OCI-LY3 (cell line): Measurements from ENCODE around the gene BTG2.

Experiments
- EZH2phosphoT487 ChIP-seq: fragments of 200-600 bp; shearing (Covaris generic); IDR thresholded peaks from 2 replicates; pipeline ENCODE4 v1.6.1; 2018; ENCODE audit warnings: antibody characterized with exemption, mixed run types, low read depth
- TF ChIP-seq, protein P1 (sequence below): fragments of 200-600, 300-600 bp; sonication (generic); IDR thresholded peaks from 2 replicates; pipeline ENCODE4 v1.5.1; 2014; ENCODE audit warnings: antibody characterized with exemption, low read length, low read depth

DNA sequence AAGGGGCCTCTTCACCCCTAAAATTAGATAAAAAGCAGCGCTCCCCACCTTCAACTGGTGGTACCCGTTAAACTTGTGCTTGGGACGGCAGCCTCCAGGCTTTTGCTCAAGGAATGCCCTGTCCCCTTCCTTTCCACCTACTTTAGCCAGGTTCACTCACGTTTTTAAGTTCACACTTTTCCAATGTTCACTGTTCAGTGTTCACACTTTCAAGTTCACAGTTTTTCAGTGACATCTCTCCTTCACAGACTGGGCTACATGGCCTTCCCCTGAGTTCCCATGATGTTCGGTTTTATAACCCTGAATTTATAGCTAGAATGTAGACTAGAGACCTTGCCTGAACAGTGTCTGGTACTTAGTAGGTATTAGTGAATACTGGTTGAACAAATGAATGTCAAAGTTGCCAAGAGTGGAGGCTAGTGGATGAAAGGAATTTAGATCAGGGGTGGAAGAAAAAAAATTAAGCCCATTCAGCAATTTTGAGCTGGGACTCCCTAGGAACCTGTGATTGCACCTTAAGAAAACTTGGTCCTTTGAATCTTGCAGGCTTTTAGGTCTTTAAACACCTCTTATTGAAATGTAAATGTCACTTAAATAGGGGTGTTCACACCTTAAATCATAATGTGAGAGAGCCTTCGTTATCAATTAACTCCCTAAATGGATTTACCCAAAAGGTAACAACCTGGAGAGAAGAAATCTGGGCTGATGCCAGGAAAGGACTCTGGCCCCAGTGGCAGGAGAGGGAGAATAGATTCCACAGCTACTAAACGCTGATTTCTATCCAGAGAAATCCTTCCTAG lies 12.3 kb downstream of the BTG2 start:
- TF ChIP-seq, protein P1, sequence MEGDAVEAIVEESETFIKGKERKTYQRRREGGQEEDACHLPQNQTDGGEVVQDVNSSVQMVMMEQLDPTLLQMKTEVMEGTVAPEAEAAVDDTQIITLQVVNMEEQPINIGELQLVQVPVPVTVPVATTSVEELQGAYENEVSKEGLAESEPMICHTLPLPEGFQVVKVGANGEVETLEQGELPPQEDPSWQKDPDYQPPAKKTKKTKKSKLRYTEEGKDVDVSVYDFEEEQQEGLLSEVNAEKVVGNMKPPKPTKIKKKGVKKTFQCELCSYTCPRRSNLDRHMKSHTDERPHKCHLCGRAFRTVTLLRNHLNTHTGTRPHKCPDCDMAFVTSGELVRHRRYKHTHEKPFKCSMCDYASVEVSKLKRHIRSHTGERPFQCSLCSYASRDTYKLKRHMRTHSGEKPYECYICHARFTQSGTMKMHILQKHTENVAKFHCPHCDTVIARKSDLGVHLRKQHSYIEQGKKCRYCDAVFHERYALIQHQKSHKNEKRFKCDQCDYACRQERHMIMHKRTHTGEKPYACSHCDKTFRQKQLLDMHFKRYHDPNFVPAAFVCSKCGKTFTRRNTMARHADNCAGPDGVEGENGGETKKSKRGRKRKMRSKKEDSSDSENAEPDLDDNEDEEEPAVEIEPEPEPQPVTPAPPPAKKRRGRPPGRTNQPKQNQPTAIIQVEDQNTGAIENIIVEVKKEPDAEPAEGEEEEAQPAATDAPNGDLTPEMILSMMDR = no peak
- TF ChIP-seq EZH2phosphoT487 = no peak
